Measurements from ENCODE around the gene PSMC3IP.

PSMC3IP gene

GRCh38 chr17:42586514-42587230, 9.1 kb upstream of the PSMC3IP start:
- H3K4me1 ChIP-seq (ENCODE audit: control insufficient read depth, insufficient read depth, low read length, poor library complexity, severe bottlenecking) = no peaks in the 10 kb centered on the region
- no peak overlapping the region for H3K4me3 ChIP-seq (ENCODE audit: insufficient read depth, low read depth, low read length, poor library complexity, severe bottlenecking)
- no peak for DNase-seq
- no peak overlapping the region for H3K27ac ChIP-seq (ENCODE audit: insufficient read depth, low read length, poor library complexity, severe bottlenecking)
- H3K9me3 ChIP-seq (ENCODE audit: control insufficient read depth, low read length) = no peaks in the 10 kb centered on the region
- no peaks in the 10 kb centered on the region for H3K27me3 ChIP-seq (replicated peaks; ENCODE audit: control insufficient read depth, insufficient read depth, low read length, poor library complexity, severe bottlenecking)
- H3K36me3 ChIP-seq (ENCODE audit: control insufficient read depth, insufficient read depth, low read length) = peaks cover 89% of the 10 kb centered on the region

- Histone ChIP-seq H3K27ac (ENCODE audit: insufficient read depth, low read length, poor library complexity, severe bottlenecking) (no peak overlapping the region), H3K27me3 (replicated peaks; ENCODE audit: control insufficient read depth, insufficient read depth, low read length, poor library complexity, severe bottlenecking) (no peaks in the 10 kb centered on the region), H3K4me1 (ENCODE audit: control insufficient read depth, insufficient read depth, low read length, poor library complexity, severe bottlenecking) (no peaks in the 10 kb centered on the region), H3K4me3 (ENCODE audit: insufficient read depth, low read depth, low read length, poor library complexity, severe bottlenecking) (no peak overlapping the region), H3K9me3 (ENCODE audit: control insufficient read depth, low read length) (no peaks in the 10 kb centered on the region), H3K36me3 (ENCODE audit: control insufficient read depth, insufficient read depth, low read length) (peaks cover 82% of the 10 kb centered on the region)
- DNase-seq = no peak
Measured at GRCh38 chr17:42585353-42585752, 7.8 kb upstream of the PSMC3IP start.

- H3K9me3 ChIP-seq (ENCODE audit: control insufficient read depth, low read length) = no peaks in the 10 kb centered on the region
- no peaks in the 10 kb centered on the region for H3K4me1 ChIP-seq (ENCODE audit: control insufficient read depth, insufficient read depth, low read length, poor library complexity, severe bottlenecking)
- H3K27ac ChIP-seq (ENCODE audit: insufficient read depth, low read length, poor library complexity, severe bottlenecking) = no peak overlapping the region
- peaks cover 78% of the 10 kb centered on the region for H3K36me3 ChIP-seq (ENCODE audit: control insufficient read depth, insufficient read depth, low read length)
- DNase-seq = no peak
- H3K27me3 ChIP-seq (replicated peaks; ENCODE audit: control insufficient read depth, insufficient read depth, low read length, poor library complexity, severe bottlenecking) = no peaks in the 10 kb centered on the region
- no peak overlapping the region for H3K4me3 ChIP-seq (ENCODE audit: insufficient read depth, low read depth, low read length, poor library complexity, severe bottlenecking)
Measured at GRCh38 chr17:42584880-42585279, 7.4 kb upstream of the PSMC3IP start.

GRCh38 chr17:42581744-42582270, 4.3 kb upstream of the PSMC3IP start:
- no peak for DNase-seq
- no peak overlapping the region for H3K27ac ChIP-seq (ENCODE audit: insufficient read depth, low read length, poor library complexity, severe bottlenecking)

GRCh38 chr17:42579794-42580551, 2.4 kb upstream of the PSMC3IP start:
- no peaks in the 10 kb centered on the region for H3K9me3 ChIP-seq (ENCODE audit: control insufficient read depth, low read length)
- H3K27me3 ChIP-seq (replicated peaks; ENCODE audit: control insufficient read depth, insufficient read depth, low read length, poor library complexity, severe bottlenecking) = no peaks in the 10 kb centered on the region
- no peak for DNase-seq
- H3K4me1 ChIP-seq (ENCODE audit: control insufficient read depth, insufficient read depth, low read length, poor library complexity, severe bottlenecking) = peaks cover 11% of the 10 kb centered on the region
- H3K4me3 ChIP-seq (ENCODE audit: insufficient read depth, low read depth, low read length, poor library complexity, severe bottlenecking) = no peak overlapping the region
- no peak overlapping the region for H3K27ac ChIP-seq (ENCODE audit: insufficient read depth, low read length, poor library complexity, severe bottlenecking)
- H3K36me3 ChIP-seq (ENCODE audit: control insufficient read depth, insufficient read depth, low read length) = peaks cover 45% of the 10 kb centered on the region

More at GRCh38 chr17:42581744-42582270, 4.3 kb upstream of the PSMC3IP start:
- Histone ChIP-seq H3K36me3 (ENCODE audit: control insufficient read depth, insufficient read depth, low read length) (peaks cover 64% of the 10 kb centered on the region), H3K9me3 (ENCODE audit: control insufficient read depth, low read length) (no peaks in the 10 kb centered on the region), H3K27me3 (replicated peaks; ENCODE audit: control insufficient read depth, insufficient read depth, low read length, poor library complexity, severe bottlenecking) (no peaks in the 10 kb centered on the region), H3K4me3 (ENCODE audit: insufficient read depth, low read depth, low read length, poor library complexity, severe bottlenecking) (no peak overlapping the region), H3K4me1 (ENCODE audit: control insufficient read depth, insufficient read depth, low read length, poor library complexity, severe bottlenecking) (peaks cover 11% of the 10 kb centered on the region)

- peaks cover 38% of the 10 kb centered on the region for H3K36me3 ChIP-seq (ENCODE audit: control insufficient read depth, insufficient read depth, low read length)
- peak in 2 of 3 donors; percentile 46 to 49 for DNase-seq
Measured at GRCh38 chr17:42578282-42578869, 847 bp upstream of the PSMC3IP start.

GRCh38 chr17:42577140-42577531, 393 bp downstream of the PSMC3IP start:
- DNase-seq = no peak
- H3K36me3 ChIP-seq (ENCODE audit: control insufficient read depth, insufficient read depth, low read length) = peaks cover 36% of the 10 kb centered on the region
- peak overlapping the region; percentile 75 for H3K4me3 ChIP-seq (ENCODE audit: insufficient read depth, low read depth, low read length, poor library complexity, severe bottlenecking)
- peak overlapping the region; percentile 74 for H3K27ac ChIP-seq (ENCODE audit: insufficient read depth, low read length, poor library complexity, severe bottlenecking)
- no peaks in the 10 kb centered on the region for H3K27me3 ChIP-seq (replicated peaks; ENCODE audit: control insufficient read depth, insufficient read depth, low read length, poor library complexity, severe bottlenecking)
- H3K9me3 ChIP-seq (ENCODE audit: control insufficient read depth, low read length) = no peaks in the 10 kb centered on the region
- peaks cover 11% of the 10 kb centered on the region for H3K4me1 ChIP-seq (ENCODE audit: control insufficient read depth, insufficient read depth, low read length, poor library complexity, severe bottlenecking)

More at GRCh38 chr17:42578282-42578869, 847 bp upstream of the PSMC3IP start:
- Histone ChIP-seq H3K9me3 (ENCODE audit: control insufficient read depth, low read length) (no peaks in the 10 kb centered on the region), H3K27me3 (replicated peaks; ENCODE audit: control insufficient read depth, insufficient read depth, low read length, poor library complexity, severe bottlenecking) (no peaks in the 10 kb centered on the region), H3K4me1 (ENCODE audit: control insufficient read depth, insufficient read depth, low read length, poor library complexity, severe bottlenecking) (peaks cover 11% of the 10 kb centered on the region), H3K27ac (ENCODE audit: insufficient read depth, low read length, poor library complexity, severe bottlenecking) (peak overlapping the region; percentile 74), H3K4me3 (ENCODE audit: insufficient read depth, low read depth, low read length, poor library complexity, severe bottlenecking) (peak overlapping the region; percentile 75)

- Histone ChIP-seq H3K4me3 (ENCODE audit: insufficient read depth, low read depth, low read length, poor library complexity, severe bottlenecking) (no peak overlapping the region), H3K36me3 (ENCODE audit: control insufficient read depth, insufficient read depth, low read length) (peaks cover 41% of the 10 kb centered on the region), H3K4me1 (ENCODE audit: control insufficient read depth, insufficient read depth, low read length, poor library complexity, severe bottlenecking) (peaks cover 11% of the 10 kb centered on the region), H3K9me3 (ENCODE audit: control insufficient read depth, low read length) (no peaks in the 10 kb centered on the region), H3K27me3 (replicated peaks; ENCODE audit: control insufficient read depth, insufficient read depth, low read length, poor library complexity, severe bottlenecking) (no peaks in the 10 kb centered on the region), H3K27ac (ENCODE audit: insufficient read depth, low read length, poor library complexity, severe bottlenecking) (no peak overlapping the region)
- no peak for DNase-seq
Measured at GRCh38 chr17:42574463-42574862, 3.1 kb downstream of the PSMC3IP start.

GRCh38 chr17:42573095-42573494, 4.4 kb downstream of the PSMC3IP start:
- H3K27ac ChIP-seq (ENCODE audit: insufficient read depth, low read length, poor library complexity, severe bottlenecking) = no peak overlapping the region
- no peaks in the 10 kb centered on the region for H3K27me3 ChIP-seq (replicated peaks; ENCODE audit: control insufficient read depth, insufficient read depth, low read length, poor library complexity, severe bottlenecking)
- peaks cover 50% of the 10 kb centered on the region for H3K36me3 ChIP-seq (ENCODE audit: control insufficient read depth, insufficient read depth, low read length)
- DNase-seq = no peak
- peaks cover 6% of the 10 kb centered on the region for H3K4me1 ChIP-seq (ENCODE audit: control insufficient read depth, insufficient read depth, low read length, poor library complexity, severe bottlenecking)
- no peaks in the 10 kb centered on the region for H3K9me3 ChIP-seq (ENCODE audit: control insufficient read depth, low read length)
- H3K4me3 ChIP-seq (ENCODE audit: insufficient read depth, low read depth, low read length, poor library complexity, severe bottlenecking) = no peak overlapping the region

Measured in effector memory CD4-positive, alpha-beta T cell (primary cell).